Fibroblast of villous mesenchyme (primary cell): Measurements from ENCODE around the gene PRRT1B. TPM values are rescaled to one million over a fixed set of nuclear protein-coding genes. Genes with fewer than 3 reads are reported as not detected.
"Not testable (repeated sequence)": the region's sequence is repeated elsewhere in the genome, so short reads cannot be mapped to it uniquely, and the experiment has no call there.

ENCODE experiments used
- DNase-seq: peaks from one replicate; pipeline ENCODE4 v3.0.0-alpha.2; 2010; ENCODE audit warnings: low read depth
- H3K4me3 ChIP-seq: 2 replicates; pipeline ENCODE4 v1.5.1; 2011; ENCODE audit warnings: low read depth, mild to moderate bottlenecking, low read length
- total RNA-seq: library from RNA; depleted of rRNA; stranded (reverse); fragments of >200 nt; gene quantifications from 2 replicates; pipeline ENCODE4 v1.2.3, GENCODE V29; 2012
- TF ChIP-seq, protein P1 (sequence below): IDR thresholded peaks from 2 replicates; pipeline ENCODE4 v1.5.1; 2012; ENCODE audit warnings: low read depth, mild to moderate bottlenecking, low read length; ENCODE audit not compliant: insufficient read depth

The PRRT1B gene
- total RNA-seq, 1 donor = not detected

- H3K4me3 ChIP-seq = peak within 1 kb of the TSS; percentile 88
- DNase-seq = peak; percentile 77
- TF ChIP-seq, protein P1, sequence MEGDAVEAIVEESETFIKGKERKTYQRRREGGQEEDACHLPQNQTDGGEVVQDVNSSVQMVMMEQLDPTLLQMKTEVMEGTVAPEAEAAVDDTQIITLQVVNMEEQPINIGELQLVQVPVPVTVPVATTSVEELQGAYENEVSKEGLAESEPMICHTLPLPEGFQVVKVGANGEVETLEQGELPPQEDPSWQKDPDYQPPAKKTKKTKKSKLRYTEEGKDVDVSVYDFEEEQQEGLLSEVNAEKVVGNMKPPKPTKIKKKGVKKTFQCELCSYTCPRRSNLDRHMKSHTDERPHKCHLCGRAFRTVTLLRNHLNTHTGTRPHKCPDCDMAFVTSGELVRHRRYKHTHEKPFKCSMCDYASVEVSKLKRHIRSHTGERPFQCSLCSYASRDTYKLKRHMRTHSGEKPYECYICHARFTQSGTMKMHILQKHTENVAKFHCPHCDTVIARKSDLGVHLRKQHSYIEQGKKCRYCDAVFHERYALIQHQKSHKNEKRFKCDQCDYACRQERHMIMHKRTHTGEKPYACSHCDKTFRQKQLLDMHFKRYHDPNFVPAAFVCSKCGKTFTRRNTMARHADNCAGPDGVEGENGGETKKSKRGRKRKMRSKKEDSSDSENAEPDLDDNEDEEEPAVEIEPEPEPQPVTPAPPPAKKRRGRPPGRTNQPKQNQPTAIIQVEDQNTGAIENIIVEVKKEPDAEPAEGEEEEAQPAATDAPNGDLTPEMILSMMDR = no peak
These were observed 42.3 kb upstream of the PRRT1B start, which contains the start of gene POMT1 for GRCh38 chr9:131502781-131503625. Gene POMT1 (plus strand): TSS chr9:131502918. CDS start chr9:131504219, 1,301 bp downstream.

DNA sequence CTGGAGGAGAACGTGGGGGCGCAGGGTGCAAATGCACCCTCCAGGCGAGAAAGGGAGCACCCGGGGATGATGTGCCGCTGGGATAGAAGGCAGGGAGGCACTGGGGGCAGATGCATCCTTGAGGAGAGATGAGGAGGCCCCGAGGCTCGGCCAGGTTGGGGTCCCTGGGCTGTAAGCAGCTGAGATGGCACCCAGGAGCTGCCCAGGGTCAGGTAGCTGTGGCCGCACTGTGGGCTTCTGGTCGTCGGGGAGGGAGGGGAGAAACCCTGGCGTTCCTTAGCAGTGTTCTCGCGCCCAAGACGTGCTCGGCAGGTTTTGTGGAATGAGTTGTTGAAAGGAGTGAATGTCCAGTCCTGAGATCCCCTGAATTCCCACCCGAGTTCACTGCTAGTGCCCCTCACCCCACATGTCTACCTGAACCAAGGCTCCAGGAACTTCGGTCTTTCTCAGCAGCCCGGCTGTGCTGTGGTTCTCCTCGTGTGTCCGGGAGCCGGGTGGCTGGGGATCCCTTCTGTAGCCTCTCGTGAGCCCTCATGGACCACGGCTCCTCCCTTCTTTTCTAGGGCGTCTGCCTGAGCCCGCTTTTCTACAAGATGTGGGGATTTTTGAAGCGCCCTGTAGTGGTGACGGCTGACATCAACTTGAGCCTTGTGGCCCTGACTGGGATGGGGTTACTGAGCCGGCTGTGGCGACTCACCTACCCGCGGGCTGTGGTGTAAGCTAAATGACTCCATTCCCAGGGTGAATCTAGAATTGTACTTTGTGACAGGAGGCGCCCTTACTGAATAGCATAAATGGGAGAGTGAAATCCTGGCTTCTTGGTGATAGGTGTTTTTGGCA lies 41.5 kb upstream of the PRRT1B start:
- TF ChIP-seq, protein P1 = no peak
- H3K4me3 ChIP-seq = peak overlapping the region; percentile 88
- DNase-seq = peak; percentile 23

DNA sequence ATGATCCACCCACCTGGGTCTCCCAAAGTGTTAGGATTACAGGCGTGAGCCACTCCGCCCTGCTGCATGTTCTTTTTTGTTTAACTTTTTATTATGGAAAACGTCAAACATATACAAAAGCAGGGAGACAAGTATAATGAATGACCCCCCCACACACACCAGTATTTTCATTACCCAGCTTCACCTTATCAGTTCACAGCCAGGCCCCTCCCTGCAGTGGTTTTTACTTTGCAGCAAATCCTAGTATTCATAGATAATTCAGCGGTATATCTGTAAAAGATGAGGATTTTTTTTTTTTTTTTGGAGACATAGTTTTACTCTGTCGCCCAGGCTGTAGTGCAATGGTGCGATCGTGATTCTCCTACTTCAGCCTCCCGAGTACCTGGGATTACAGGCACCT lies 40.3 kb upstream of the PRRT1B start:
- DNase-seq = no peak
- TF ChIP-seq, protein P1 = no peak
- H3K4me3 ChIP-seq = no peak overlapping the region

DNA sequence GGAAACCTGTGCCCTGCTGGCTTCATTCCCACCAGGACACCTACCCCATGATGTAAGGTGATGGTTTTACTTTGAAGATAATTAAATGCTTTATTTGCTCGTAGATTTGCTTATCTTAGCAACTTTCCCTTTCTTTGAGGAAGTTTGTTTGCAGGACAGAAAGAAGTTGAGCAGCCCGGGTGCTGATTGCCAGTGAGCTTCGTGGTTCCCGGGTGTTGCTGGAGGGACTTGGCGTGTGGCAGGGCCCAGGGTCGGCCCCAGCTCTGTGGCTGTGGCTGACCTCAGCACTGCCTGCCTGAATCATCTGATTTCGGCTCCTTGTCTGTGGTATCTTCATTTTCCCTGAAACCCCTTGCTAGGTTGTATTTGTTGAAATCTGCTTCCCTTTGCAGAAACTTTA lies 33.9 kb upstream of the PRRT1B start:
- no peak overlapping the region for H3K4me3 ChIP-seq
- no peak for DNase-seq
- TF ChIP-seq, protein P1 = no peak

DNA sequence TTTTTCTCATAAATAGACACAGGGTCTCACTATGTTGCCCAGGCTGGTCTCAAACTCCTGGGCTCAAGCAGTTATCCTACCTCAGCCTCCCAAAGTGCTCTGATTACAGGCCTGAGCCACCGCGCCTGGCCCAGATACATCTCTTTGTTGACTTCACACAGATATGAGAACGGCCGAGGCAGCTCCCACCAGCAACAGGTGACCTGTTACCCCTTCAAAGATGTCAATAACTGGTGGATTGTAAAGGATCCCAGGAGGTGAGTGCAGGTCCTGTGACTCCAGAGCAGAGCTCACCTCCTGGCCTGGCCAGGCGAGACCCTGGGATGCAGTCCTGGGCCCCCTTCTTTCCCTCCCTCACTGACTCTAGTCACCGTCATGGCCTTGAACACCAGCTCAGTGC lies 33.4 kb upstream of the PRRT1B start:
- H3K4me3 ChIP-seq = no peak overlapping the region
- TF ChIP-seq, protein P1 = no peak
- no peak for DNase-seq

DNA sequence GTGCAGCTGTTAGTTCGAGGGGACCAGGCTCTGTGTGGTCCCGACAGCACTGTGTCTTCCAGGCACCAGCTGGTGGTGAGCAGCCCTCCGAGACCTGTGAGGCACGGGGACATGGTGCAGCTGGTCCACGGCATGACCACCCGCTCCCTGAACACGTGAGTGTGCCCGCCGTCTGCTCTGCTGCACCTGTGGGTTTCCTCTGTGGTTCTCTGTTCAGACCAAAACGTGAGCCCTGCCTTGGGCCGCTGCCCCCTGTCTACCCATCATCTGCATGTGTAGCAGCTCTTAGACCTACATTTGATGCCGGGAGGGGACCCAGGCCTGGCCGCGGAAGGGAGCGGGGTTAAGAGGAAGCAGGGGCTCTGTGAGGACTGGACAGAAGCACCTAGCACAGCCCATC lies 32.1 kb upstream of the PRRT1B start:
- no peak for DNase-seq
- TF ChIP-seq, protein P1 = no peak
- H3K4me3 ChIP-seq = no peak overlapping the region

DNA sequence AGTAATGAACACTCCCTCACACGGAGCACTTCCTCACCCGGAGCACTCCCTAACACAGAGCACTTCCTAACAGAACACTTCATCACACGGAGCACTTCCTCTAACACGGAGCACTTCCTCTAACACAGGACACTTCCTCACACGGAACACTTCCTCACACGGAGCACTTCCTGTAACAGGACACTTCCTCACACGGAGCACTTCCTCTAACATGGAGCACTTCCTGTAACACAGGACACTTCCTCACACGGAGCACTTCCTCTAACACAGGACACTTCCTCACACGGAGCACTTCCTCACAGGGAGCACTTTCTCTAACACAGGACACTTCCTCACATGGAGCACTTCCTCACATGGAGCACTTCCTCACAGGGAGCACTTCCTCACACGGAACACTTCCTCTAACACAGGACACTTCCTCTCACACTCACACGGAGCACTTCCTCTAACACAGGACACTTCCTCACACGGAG lies 29.7 kb upstream of the PRRT1B start:
- not testable (repeated sequence) for H3K4me3 ChIP-seq, DNase-seq
